ENCODE measurements around the gene COL20A1. TPM values are rescaled to one million over a fixed set of nuclear protein-coding genes. Genes with fewer than 3 reads are reported as not detected.

COL20A1 gene
- total RNA-seq, 4 donors from 2014 or later: not detected

- intact Hi-C loops (cut with DNase I; ENCODE audit: low total_unique reads): no loop called here
- WGBS, 2 donors: 68 to 70% methylated on average over 16 of the region's 16 CpGs
- DNase-seq (ENCODE audit: low spot score in 2 of 2): no peak
- TF ChIP-seq POLR2A (IDR thresholded peaks at IDR 0.05) (no peak), CTCF (IDR thresholded peaks at IDR 0.05) (no peak)
- H3K4me3 ChIP-seq (ENCODE audit: low read depth, poor library complexity, severe bottlenecking): no peak overlapping the region
These were observed 69.5 kb downstream of the COL20A1 start for GRCh38 chr20:63362436-63363009.

- TF ChIP-seq CTCF (IDR thresholded peaks at IDR 0.05): no peak
- no peak for TF ChIP-seq POLR2A (IDR thresholded peaks at IDR 0.05)
- no peak overlapping the region for H3K4me3 ChIP-seq (ENCODE audit: low read depth, poor library complexity, severe bottlenecking)
- intact Hi-C loops (cut with DNase I; ENCODE audit: low total_unique reads): no loop called here
- WGBS, 2 donors: 71 to 79% methylated on average over 22 to 23 of the region's 23 CpGs
- DNase-seq (ENCODE audit: low spot score in 2 of 2): no peak
These were observed 70.3 kb downstream of the COL20A1 start for GRCh38 chr20:63363013-63363957.

GRCh38 chr20:63363981-63364561 is 71.1 kb downstream of the COL20A1 start:
- 81 to 85% methylated on average over 19 of the region's 19 CpGs for WGBS, 2 donors
- no peak overlapping the region for H3K4me3 ChIP-seq (ENCODE audit: low read depth, poor library complexity, severe bottlenecking)
- intact Hi-C loops (cut with DNase I; ENCODE audit: low total_unique reads): no loop called here
- TF ChIP-seq CTCF (IDR thresholded peaks at IDR 0.05): no peak
- no peak for TF ChIP-seq POLR2A (IDR thresholded peaks at IDR 0.05)
- DNase-seq (ENCODE audit: low spot score in 2 of 2): no peak

GRCh38 chr20:63364801-63365585 is 72.0 kb downstream of the COL20A1 start:
- 70 to 75% methylated on average over 18 to 19 of the region's 20 CpGs for WGBS, 2 donors
- no peak overlapping the region for H3K4me3 ChIP-seq (ENCODE audit: low read depth, poor library complexity, severe bottlenecking)
- TF ChIP-seq CTCF (IDR thresholded peaks at IDR 0.05) (no peak), POLR2A (IDR thresholded peaks at IDR 0.05) (no peak)
- DNase-seq (ENCODE audit: low spot score in 2 of 2): no peak
- intact Hi-C loops (cut with DNase I; ENCODE audit: low total_unique reads): no loop called here

- DNase-seq (ENCODE audit: low spot score in 2 of 2): no peak
- no peak overlapping the region for H3K4me3 ChIP-seq (ENCODE audit: low read depth, poor library complexity, severe bottlenecking)
- intact Hi-C loops (cut with DNase I; ENCODE audit: low total_unique reads): no loop called here
- TF ChIP-seq POLR2A (IDR thresholded peaks at IDR 0.05) (no peak), CTCF (IDR thresholded peaks at IDR 0.05) (no peak)
- WGBS, 2 donors: 79 to 80% methylated on average over 15 to 21 of the region's 22 CpGs
These were observed 72.8 kb downstream of the COL20A1 start for GRCh38 chr20:63365601-63366389.
